Lung (tissue), 12 donors: Measurements from ENCODE around the gene HUWE1. TPM values are rescaled to one million over a fixed set of nuclear protein-coding genes. Genes with fewer than 3 reads are reported as not detected.
"Not testable (repeated sequence)": the region's sequence is repeated elsewhere in the genome, so short reads cannot be mapped to it uniquely, and the experiment has no call there.

Source experiments
- ATAC-seq: fragments of 200-7000 bp; cut with Tn5 transposase; one replicate; pipeline ENCODE4 v1.9.1; 2020; ENCODE audit warnings: moderate number of reproducible peaks; ENCODE audit not compliant: insufficient read depth, low FRiP score
- DNase-seq, 3 donors: peaks; one replicate each; pipeline ENCODE4 v3.0.0-alpha.2; 2013 to 2017
- H3K27ac ChIP-seq, 2 donors: one replicate each; pipeline ENCODE4 v1.5.1; 2013; ENCODE audit warnings: mild to moderate bottlenecking in 2 of 2, moderate library complexity in 2 of 2, control low read depth in 1 of 2, inconsistent platforms in 1 of 2, low read depth in 1 of 2, low read length in 1 of 2
- H3K27me3 ChIP-seq, 3 donors: one replicate each; pipeline ENCODE4 v1.5.1; 2013; ENCODE audit warnings: low read length in 2 of 3; ENCODE audit not compliant: control insufficient read depth in 3 of 3, insufficient read depth in 3 of 3
- H3K36me3 ChIP-seq, 4 donors: one replicate each; pipeline ENCODE4 v1.5.1; 2013; ENCODE audit warnings: low read length in 4 of 4, mild to moderate bottlenecking in 1 of 4, moderate library complexity in 1 of 4; ENCODE audit not compliant: control insufficient read depth in 4 of 4, insufficient read depth in 4 of 4
- H3K4me1 ChIP-seq, 5 donors: one replicate each; pipeline ENCODE4 v1.5.1; 2013; ENCODE audit warnings: low read length in 5 of 5, mild to moderate bottlenecking in 2 of 5, moderate library complexity in 1 of 5; ENCODE audit not compliant: control insufficient read depth in 5 of 5, insufficient read depth in 5 of 5
- H3K4me3 ChIP-seq: one replicate; pipeline ENCODE4 v1.5.1; 2013; ENCODE audit warnings: mild to moderate bottlenecking, control low read depth, moderate library complexity
- H3K9ac ChIP-seq, 2 donors: one replicate each; pipeline ENCODE4 v1.5.1; 2013; ENCODE audit warnings: low read length in 2 of 2, control low read depth in 1 of 2; ENCODE audit not compliant: insufficient read depth in 1 of 2
- H3K9me3 ChIP-seq, 4 donors: one replicate each; pipeline ENCODE4 v1.5.1; 2013; ENCODE audit warnings: low read length in 3 of 4, mild to moderate bottlenecking in 1 of 4, moderate library complexity in 1 of 4; ENCODE audit not compliant: control insufficient read depth in 4 of 4, insufficient read depth in 3 of 4
- WGBS, 2 donors: extraction: QIAGEN DNeasy Blood & Tissue Kit; methylation state at CpG; one replicate each; pipeline ENCODE4 v1.1.7; 2013; 5-methylcytosine and 5-hydroxymethylcytosine counted together
- polyA plus RNA-seq, 2 donors: library from polyadenylated mRNA; stranded (reverse); fragments of 200-250 nt; gene quantifications; one replicate each; pipeline ENCODE4 v1.2.1, GENCODE V29; 2013
- total RNA-seq, 2 donors: library from RNA; depleted of rRNA in 1 of 2; stranded (reverse); fragments of >200 nt in 1 of 2; gene quantifications; one replicate each; pipeline ENCODE4 v1.2.1, GENCODE V29; 2014 to 2021
- TF ChIP-seq, protein P1 (sequence below): IDR thresholded peaks from 2 replicates; pipeline ENCODE4 v1.5.1; 2012; ENCODE audit warnings: mild to moderate bottlenecking; ENCODE audit errors: control extremely low read depth, extremely low read depth
- donor health status: control.
- donor health status: control.
- donor health status: Bipolar disorder and iron deficiency.
- donor health status: healthy.
- donor health status: DM: yes; HTN: yes; CAD: no.

The HUWE1 gene
- total and polyA plus RNA-seq, 4 donors: 26.0 to 185 (median 76.5) TPM

DNA sequence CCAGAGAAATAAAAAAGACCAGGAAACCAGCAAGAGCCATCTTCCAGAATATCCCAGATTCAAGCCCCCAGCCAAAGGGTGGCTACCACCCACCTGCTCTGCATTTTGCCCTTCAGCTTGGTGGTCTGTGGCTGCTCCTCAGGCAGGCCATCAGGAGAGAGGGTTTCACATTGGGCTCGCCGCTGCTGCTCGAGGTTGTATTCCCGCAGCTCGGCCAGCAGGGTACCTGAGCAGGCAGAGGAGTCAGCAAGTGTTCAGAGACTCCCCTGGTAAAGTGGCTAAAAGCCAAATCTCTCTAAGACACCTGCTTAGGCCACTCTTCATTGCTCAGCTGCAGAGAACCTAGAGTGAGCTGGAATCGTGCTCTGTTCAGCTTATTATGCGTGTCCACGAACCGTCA lies 141.6 kb downstream of the HUWE1 start:
- DNase-seq (no peak), ATAC-seq (no peak)

DNA sequence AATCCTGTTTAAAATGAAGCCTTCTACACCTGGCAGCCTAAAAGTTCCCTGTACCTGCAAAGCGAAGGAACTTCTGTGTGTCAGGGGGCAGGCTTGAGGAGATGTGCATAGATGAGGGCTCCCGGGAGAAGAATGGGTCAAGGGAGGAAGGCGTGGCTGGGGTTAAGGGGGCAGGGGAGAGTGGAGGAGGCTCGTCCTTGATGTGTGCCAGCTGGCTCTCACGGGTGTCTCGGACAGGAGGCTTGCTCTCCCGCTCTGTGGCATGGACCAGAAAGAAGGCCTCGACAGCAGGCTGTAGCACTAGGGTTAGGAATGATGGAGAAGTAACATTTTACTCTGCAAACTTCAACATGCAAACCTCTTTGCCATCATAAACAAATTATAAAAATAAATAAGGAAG lies 147.7 kb downstream of the HUWE1 start:
- Histone ChIP-seq H3K27me3 (peaks cover 0 to 46% (median 18%) of the 10 kb centered on the region in 3 donors), H3K36me3 (peaks cover 10 to 55% (median 35%) of the 10 kb centered on the region in 4 donors), H3K4me1 (no peaks in the 10 kb centered on the region), H3K27ac (no peak overlapping the region), H3K9me3 (no peaks in the 10 kb centered on the region), H3K4me3 (no peak overlapping the region), H3K9ac (no peak overlapping the region)
- DNase-seq (no peak), ATAC-seq (no peak)
- 70 to 98% methylated on average over 8 of the region's 8 CpGs for WGBS, 2 donors
- TF ChIP-seq, protein P1, sequence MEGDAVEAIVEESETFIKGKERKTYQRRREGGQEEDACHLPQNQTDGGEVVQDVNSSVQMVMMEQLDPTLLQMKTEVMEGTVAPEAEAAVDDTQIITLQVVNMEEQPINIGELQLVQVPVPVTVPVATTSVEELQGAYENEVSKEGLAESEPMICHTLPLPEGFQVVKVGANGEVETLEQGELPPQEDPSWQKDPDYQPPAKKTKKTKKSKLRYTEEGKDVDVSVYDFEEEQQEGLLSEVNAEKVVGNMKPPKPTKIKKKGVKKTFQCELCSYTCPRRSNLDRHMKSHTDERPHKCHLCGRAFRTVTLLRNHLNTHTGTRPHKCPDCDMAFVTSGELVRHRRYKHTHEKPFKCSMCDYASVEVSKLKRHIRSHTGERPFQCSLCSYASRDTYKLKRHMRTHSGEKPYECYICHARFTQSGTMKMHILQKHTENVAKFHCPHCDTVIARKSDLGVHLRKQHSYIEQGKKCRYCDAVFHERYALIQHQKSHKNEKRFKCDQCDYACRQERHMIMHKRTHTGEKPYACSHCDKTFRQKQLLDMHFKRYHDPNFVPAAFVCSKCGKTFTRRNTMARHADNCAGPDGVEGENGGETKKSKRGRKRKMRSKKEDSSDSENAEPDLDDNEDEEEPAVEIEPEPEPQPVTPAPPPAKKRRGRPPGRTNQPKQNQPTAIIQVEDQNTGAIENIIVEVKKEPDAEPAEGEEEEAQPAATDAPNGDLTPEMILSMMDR: no peak

More for the DNA sequence above, 141.6 kb downstream of the HUWE1 start:
- WGBS, 2 donors: 82 to 97% methylated on average over 9 of the region's 9 CpGs
- Histone ChIP-seq H3K27ac (no peak overlapping the region), H3K27me3 (peaks cover 0 to 47% (median 25%) of the 10 kb centered on the region in 3 donors), H3K9me3 (no peaks in the 10 kb centered on the region), H3K36me3 (peaks cover 15 to 47% (median 29%) of the 10 kb centered on the region in 4 donors), H3K4me1 (no peaks in the 10 kb centered on the region), H3K9ac (no peak overlapping the region), H3K4me3 (no peak overlapping the region)
- TF ChIP-seq, protein P1: no peak

DNA sequence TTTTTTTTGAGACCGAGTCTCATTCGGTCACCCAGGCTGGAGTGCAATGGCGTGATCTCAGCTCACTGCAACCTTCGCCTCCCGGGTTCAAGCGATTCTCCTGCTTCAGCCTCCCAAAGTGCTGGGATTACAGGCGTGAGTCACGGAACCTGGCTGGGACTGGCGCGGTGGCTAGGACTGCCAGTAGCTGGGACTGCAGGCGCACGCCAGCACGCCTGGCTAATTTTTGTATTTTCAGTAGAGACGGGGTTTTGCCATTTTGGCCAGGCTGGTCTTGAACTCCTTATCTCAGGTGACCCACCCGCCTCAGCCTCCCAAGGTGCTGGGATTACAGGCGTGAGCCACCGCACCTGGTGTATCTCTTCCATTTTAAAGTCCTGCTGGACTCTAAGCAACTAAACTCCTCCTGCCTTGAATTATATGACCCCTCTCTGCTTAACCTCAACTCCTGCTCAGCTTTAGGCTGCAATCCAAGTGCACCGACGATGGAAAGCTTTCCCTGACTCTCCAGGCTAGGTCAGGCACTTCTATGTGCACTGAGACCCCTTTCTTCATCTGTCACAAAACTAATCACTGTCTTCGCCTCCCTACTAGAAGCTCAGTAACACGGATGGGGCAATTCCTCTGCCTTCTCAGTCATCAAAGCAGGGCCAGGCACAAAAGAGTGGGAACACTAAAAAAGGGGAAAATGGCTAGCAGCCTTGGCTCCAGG lies 155.1 kb downstream of the HUWE1 start:
- H3K27me3 ChIP-seq: peaks cover 0 to 29% (median 12%) of the 10 kb centered on the region in 3 donors
- not testable (repeated sequence) for H3K4me1 ChIP-seq, ATAC-seq, H3K9ac ChIP-seq, DNase-seq, H3K4me3 ChIP-seq, H3K27ac ChIP-seq, H3K9me3 ChIP-seq
- peaks cover 11 to 32% (median 19%) of the 10 kb centered on the region in 4 donors for H3K36me3 ChIP-seq
- WGBS, 2 donors: 86 to 96% methylated on average over 20 to 21 of the region's 21 CpGs

- H3K4me1 ChIP-seq: no peaks in the 10 kb centered on the region
- H3K36me3 ChIP-seq: no peaks in the 10 kb centered on the region
- no peak for DNase-seq
- peaks cover 0 to 15% (median 0%) of the 10 kb centered on the region in 3 donors for H3K27me3 ChIP-seq
- no peak overlapping the region for H3K9ac ChIP-seq
- peaks cover 0 to 4% (median 2%) of the 10 kb centered on the region in 4 donors for H3K9me3 ChIP-seq
- TF ChIP-seq, protein P1: no peak
- no peak overlapping the region for H3K27ac ChIP-seq
- H3K4me3 ChIP-seq: no peak overlapping the region
- ATAC-seq: no peak
These were observed 159.5 kb downstream of the HUWE1 start for GRCh38 chrX:53526999-53527398.
